IMR-90 (cell line): ENCODE results near the gene LAMA3. TPM values are rescaled to one million over a fixed set of nuclear protein-coding genes. Genes with fewer than 3 reads are reported as not detected.

Experiments
- ATAC-seq: fragments of 200-7000 bp; cut with Tn5 transposase; 2 replicates; pipeline ENCODE4 v1.9.1; 2020; ENCODE audit warnings: low read depth, mild to moderate bottlenecking, moderate library complexity
- BruUV-seq: library from RNA; stranded (reverse); fragments of 400-500 nt; replicated peaks from 2 replicates; lab custom pipeline; 2021; lab: Mats Ljungman, UMichigan
- CTCF ChIA-PET: fragments of 300-600 bp; formaldehyde crosslinking; extraction: SDS; loops from one replicate; lab custom pipeline; 2021; ENCODE audit warnings: antibody characterized with exemption; lab: Yijun Ruan, JAX
- POLR2A ChIA-PET: fragments of 300-600 bp; sonication (Branson Sonifier 250); formaldehyde crosslinking; loops from one replicate; lab custom pipeline; 2022; ENCODE audit warnings: antibody characterized with exemption; ENCODE audit not compliant: unreplicated experiment; lab: Charles Lee
- DNase-seq: peaks from one replicate; pipeline ENCODE4 v3.0.0; 2013
- H2AFZ ChIP-seq: replicated peaks from 2 replicates; pipeline ENCODE3; 2013; ENCODE audit warnings: low read length, mild to moderate bottlenecking; ENCODE audit not compliant: poor library complexity
- H2AK5ac ChIP-seq: 2 replicates; pipeline ENCODE4 v1.6.1; 2013; ENCODE audit warnings: low read depth, low read length, inconsistent platforms
- H2AK9ac ChIP-seq: replicated peaks from 2 replicates; pipeline ENCODE3; 2013; ENCODE audit warnings: mild to moderate bottlenecking, low read depth, low read length, moderate library complexity; ENCODE audit not compliant: poor library complexity
- H2BK120ac ChIP-seq: 2 replicates; pipeline ENCODE4 v1.6.1; 2013; ENCODE audit warnings: low read depth, low read length, inconsistent platforms
- H2BK15ac ChIP-seq: 3 replicates; pipeline ENCODE4 v1.6.1; 2013; ENCODE audit warnings: low read depth, low read length, inconsistent platforms
- H2BK20ac ChIP-seq: 2 replicates; pipeline ENCODE4 v1.6.1; 2013; ENCODE audit warnings: low read depth, mild to moderate bottlenecking, inconsistent platforms, low read length, moderate library complexity
- H2BK5ac ChIP-seq: 2 replicates; pipeline ENCODE4 v1.6.1; 2013; ENCODE audit warnings: mild to moderate bottlenecking, low read depth, low read length, inconsistent platforms; ENCODE audit not compliant: poor library complexity, severe bottlenecking
- H3K14ac ChIP-seq: replicated peaks from 2 replicates; pipeline ENCODE4 v1.6.1; 2013; ENCODE audit warnings: low read depth, low read length, inconsistent platforms
- H3K18ac ChIP-seq: 2 replicates; pipeline ENCODE4 v1.6.1; 2013; ENCODE audit warnings: low read depth, low read length, control low read depth
- H3K23ac ChIP-seq: 2 replicates; pipeline ENCODE4 v1.6.1; 2013; ENCODE audit warnings: low read depth, low read length, inconsistent platforms
- H3K27ac ChIP-seq: 2 replicates; pipeline ENCODE4 v1.5.1; 2013; ENCODE audit warnings: mild to moderate bottlenecking, control low read depth, low read length; ENCODE audit not compliant: insufficient read depth
- H3K27me3 ChIP-seq: 2 replicates; pipeline ENCODE4 v1.6.1; 2013; ENCODE audit warnings: low read length; ENCODE audit not compliant: control insufficient read depth, insufficient read depth
- H3K36me3 ChIP-seq: 2 replicates; pipeline ENCODE4 v1.6.1; 2013; ENCODE audit warnings: low read length, mixed read lengths; ENCODE audit not compliant: control insufficient read depth, insufficient read depth
- H3K4ac ChIP-seq: 2 replicates; pipeline ENCODE4 v1.6.1; 2013; ENCODE audit warnings: low read depth, low read length, inconsistent platforms
- H3K4me1 ChIP-seq: 2 replicates; pipeline ENCODE4 v1.6.1; 2013; ENCODE audit warnings: low read length, mixed read lengths; ENCODE audit not compliant: control insufficient read depth, insufficient read depth
- H3K4me2 ChIP-seq: 2 replicates; pipeline ENCODE4 v1.6.1; 2013; ENCODE audit warnings: low read depth, mild to moderate bottlenecking, control low read depth, low read length, moderate library complexity
- H3K4me3 ChIP-seq: 2 replicates; pipeline ENCODE4 v1.5.1; 2013; ENCODE audit warnings: low read depth, mild to moderate bottlenecking, control low read depth, low read length, moderate library complexity; ENCODE audit not compliant: insufficient read depth
- H3K56ac ChIP-seq: 2 replicates; pipeline ENCODE4 v1.6.1; 2013; ENCODE audit warnings: low read length, inconsistent platforms; ENCODE audit not compliant: insufficient read depth; ENCODE audit errors: extremely low read depth
- H3K79me1 ChIP-seq, 2 experiments: 2 replicates each; pipeline ENCODE4 v1.6.1; 2013; ENCODE audit warnings: low read length in 2 of 2, inconsistent platforms in 1 of 2, low read depth in 1 of 2
- H3K9ac ChIP-seq: 2 replicates; pipeline ENCODE4 v1.6.1; 2013; ENCODE audit warnings: low read depth, low read length, control low read depth
- H3K9me1 ChIP-seq: 2 replicates; pipeline ENCODE4 v1.6.1; 2013; ENCODE audit warnings: low read length, inconsistent platforms; ENCODE audit not compliant: insufficient read depth
- H3K9me3 ChIP-seq: 2 replicates; pipeline ENCODE4 v1.6.1; 2013; ENCODE audit warnings: low read length; ENCODE audit not compliant: control insufficient read depth, insufficient read depth
- H4K20me1 ChIP-seq: 2 replicates; pipeline ENCODE4 v1.6.1; 2013; ENCODE audit warnings: low read length, inconsistent platforms; ENCODE audit not compliant: insufficient read depth
- H4K5ac ChIP-seq: 2 replicates; pipeline ENCODE4 v1.6.1; 2013; ENCODE audit warnings: mild to moderate bottlenecking, low read depth, low read length, control low read depth
- H4K8ac ChIP-seq, 2 experiments: 2 replicates each; pipeline ENCODE4 v1.6.1; 2013; ENCODE audit warnings: low read depth in 2 of 2, low read length in 2 of 2, control low read depth in 1 of 2, inconsistent platforms in 1 of 2
- H4K91ac ChIP-seq: 2 replicates; pipeline ENCODE4 v1.6.1; 2013; ENCODE audit warnings: low read depth, low read length, inconsistent platforms; ENCODE audit not compliant: insufficient read depth
- BHLHE40 ChIP-seq: fragments of 150-350 bp; IDR thresholded peaks from 2 replicates; pipeline ENCODE4 v1.6.1; 2016; ENCODE audit warnings: mild to moderate bottlenecking, low read depth, low read length
- CEBPB ChIP-seq: IDR thresholded peaks from 2 replicates; pipeline ENCODE4 v1.6.1; 2012; ENCODE audit warnings: low read depth, low read length, improper control_type of control experiment
- FOS ChIP-seq: fragments of 150-350 bp; IDR thresholded peaks from 2 replicates; pipeline ENCODE4 v1.6.1; 2016; ENCODE audit warnings: low read depth, low read length
- MAZ ChIP-seq: IDR thresholded peaks from 2 replicates; pipeline ENCODE4 v1.6.1; 2012; ENCODE audit warnings: low read depth, mild to moderate bottlenecking, low read length, improper control_type of control experiment, moderate library complexity, borderline replicate concordance
- RFX5 ChIP-seq: IDR thresholded peaks from 2 replicates; pipeline ENCODE4 v1.8.0; 2012; ENCODE audit warnings: low read depth, mild to moderate bottlenecking, low read length, moderate library complexity
- WGBS, 2 experiments: methylation state at CpG; one replicate each; pipeline versions ENCODE4 v1.1.5 to v1.1.7; 2013; ENCODE audit warnings: missing lambda C conversion rate in 2 of 2; ENCODE audit not compliant: insufficient read length in 1 of 2; ENCODE audit errors: extremely low coverage in 2 of 2; 5-methylcytosine and 5-hydroxymethylcytosine counted together
- dilution Hi-C: fragments of 300-500 bp; cut with HindIII; formaldehyde crosslinking; loops from one replicate; pipeline ENCODE4 v1.14.3; 2018; ENCODE audit warnings: low sequenced_read_pairs; ENCODE audit not compliant: unreplicated experiment
- in situ Hi-C: fragments of 300-500 bp; cut with MboI; formaldehyde crosslinking; loops from 3 replicates; pipeline ENCODE4 v1.14.3; 2019; ENCODE audit warnings: low sequenced_read_pairs, inconsistent platforms, mixed read lengths
- intact Hi-C: fragments of 100-400 bp; cut with micrococcal nuclease; formaldehyde crosslinking; loops from 2 replicates; pipeline ENCODE4 v1.10.0; 2022
- polyA plus RNA-seq, 3 experiments: library from polyadenylated mRNA; depleted of rRNA; stranded (reverse); fragments of >200 nt; gene quantifications; 2 replicates each; pipeline ENCODE4 v1.2.3, GENCODE V29; 2012; ENCODE audit warnings: low replicate concordance in 1 of 3
- total RNA-seq: library from RNA; depleted of rRNA; stranded (reverse); fragments of >200 nt; gene quantifications from 2 replicates; pipeline ENCODE4 v1.2.3, GENCODE V29; 2012; rRNA removed

The LAMA3 gene
- total and polyA plus RNA-seq, 2 of the 4 experiments (the other 2 are of a cell fraction) = 0.18 to 0.19 TPM

- no peak overlapping the region for H3K23ac ChIP-seq
- ChIA-PET POLR2A (no interaction called here), CTCF (interaction anchor here (0.5 kb wide), 1 partner anchor 180 kb away, joined by 3 read pairs; no protein-coding TSS in a partner anchor)
- intact Hi-C loops = no loop called here
- dilution Hi-C loops = no loop called here
- no peak overlapping the region for H2AK9ac ChIP-seq
- peak overlapping the region in 1 of 2 experiments; percentile 18; a peak in 1 of 4 replicates for H4K8ac ChIP-seq
- H2BK15ac ChIP-seq = no peak overlapping the region
- peaks cover 3% of the 10 kb centered on the region; the same call in 1 of the 2 replicates for H3K27me3 ChIP-seq
- H3K9ac ChIP-seq = no peak overlapping the region; the same call in 1 of the 2 replicates
- H3K4ac ChIP-seq = peak overlapping the region; percentile 47; the same call in 1 of the 2 replicates
- no peaks in the 10 kb centered on the region for H3K79me1 ChIP-seq
- peak overlapping the region; percentile 68; the same call in 1 of the 2 replicates for H2AK5ac ChIP-seq
- H4K5ac ChIP-seq = no peak overlapping the region
- no peaks in the 10 kb centered on the region for H4K20me1 ChIP-seq
- WGBS, 2 experiments = no CpG with 5 or more reads among the region's 2 CpGs
- H2BK20ac ChIP-seq = no peak overlapping the region
- peak; percentile 72 for ATAC-seq
- H3K9me3 ChIP-seq = no peaks in the 10 kb centered on the region
- H2AFZ ChIP-seq = no peak overlapping the region
- no peak overlapping the region for H3K56ac ChIP-seq
- no peaks in the 10 kb centered on the region for H3K36me3 ChIP-seq
- TF ChIP-seq CEBPB (no peak), RFX5 (no peak), BHLHE40 (no peak), FOS (no peak), MAZ (no peak)
- in situ Hi-C loops = no loop called here
- H3K4me3 ChIP-seq = no peak overlapping the region
- H4K91ac ChIP-seq = no peak overlapping the region
- H3K4me1 ChIP-seq = peaks cover 3% of the 10 kb centered on the region; the same call in 1 of the 2 replicates
- H2BK5ac ChIP-seq = no peak overlapping the region
- no peak overlapping the region for H3K27ac ChIP-seq
- peak overlapping the region; percentile 60; the same call in 1 of the 2 replicates for H3K14ac ChIP-seq
- H3K18ac ChIP-seq = peak overlapping the region; percentile 1; the same call in 1 of the 2 replicates
- H3K9me1 ChIP-seq = 0 out of 2 replicates have a peak, but pooled peaks cover 3% of the 10 kb centered on the region
- DNase-seq = peak; percentile 63
- H3K4me2 ChIP-seq = no peak overlapping the region
- no TSS peak for BruUV-seq
- no peak overlapping the region for H2BK120ac ChIP-seq
These were observed 314.8 kb downstream of the LAMA3 start for GRCh38 chr18:24003903-24004640.

Other genes with a start within 250 kb of the LAMA3 start
- 38.9 and 61.4 TPM in 2 replicates for gene RIOK3, start 236.2 kb upstream of the LAMA3 start, total RNA-seq
- gene RIOK3, start 236.2 kb upstream of the LAMA3 start, polyA plus RNA-seq (2012; rRNA removed) = 18.1 and 21.5 TPM in 2 replicates
- 13.9 and 14.2 TPM in 2 replicates for gene RMC1, start 185.9 kb upstream of the LAMA3 start, total RNA-seq
- 12.8 and 18.0 TPM in 2 replicates for gene RMC1, start 185.9 kb upstream of the LAMA3 start, polyA plus RNA-seq (2012; rRNA removed)
- gene NPC1, start 102.9 kb upstream of the LAMA3 start, total RNA-seq = 4.7 and 7.9 TPM in 2 replicates
- gene NPC1, start 102.9 kb upstream of the LAMA3 start, polyA plus RNA-seq (2012; rRNA removed) = 7.5 and 8.0 TPM in 2 replicates
- gene ANKRD29, start 26.5 kb upstream of the LAMA3 start, total RNA-seq = under 0.01 and 0.18 TPM in 2 replicates
- 0.07 and 0.31 TPM in 2 replicates for gene ANKRD29, start 26.5 kb upstream of the LAMA3 start, polyA plus RNA-seq (2012; rRNA removed)